Neuronal stem cell (in vitro differentiated cells): ENCODE data around the gene ALKBH5.

Experiments used
- DNase-seq: peaks from one replicate; pipeline ENCODE4 v3.0.0-alpha.2; 2013; ENCODE audit warnings: low spot score
- H2AFZ ChIP-seq: one replicate; pipeline ENCODE4 v1.6.1; 2013; ENCODE audit warnings: mild to moderate bottlenecking, low read length, inconsistent platforms
- H2AK5ac ChIP-seq: 2 replicates; pipeline ENCODE4 v1.6.1; 2013; ENCODE audit warnings: low read depth, mild to moderate bottlenecking, inconsistent platforms, low read length, moderate library complexity, mixed read lengths
- H2BK120ac ChIP-seq: 2 replicates; pipeline ENCODE4 v1.6.1; 2013; ENCODE audit warnings: low read depth, mild to moderate bottlenecking, inconsistent platforms, low read length, moderate library complexity, mixed read lengths
- H2BK12ac ChIP-seq: one replicate; pipeline ENCODE4 v1.6.1; 2013; ENCODE audit warnings: low read length, inconsistent platforms
- H2BK15ac ChIP-seq: 2 replicates; pipeline ENCODE4 v1.6.1; 2013; ENCODE audit warnings: mild to moderate bottlenecking, low read length, inconsistent platforms, mixed read lengths
- H2BK5ac ChIP-seq: one replicate; pipeline ENCODE4 v1.6.1; 2013; ENCODE audit warnings: inconsistent platforms, mild to moderate bottlenecking, low read length, moderate library complexity
- H3K14ac ChIP-seq: one replicate; pipeline ENCODE4 v1.6.1; 2013; ENCODE audit warnings: low read length, inconsistent platforms
- H3K18ac ChIP-seq: 2 replicates; pipeline ENCODE4 v1.6.1; 2013; ENCODE audit warnings: low read length, inconsistent platforms
- H3K23ac ChIP-seq: 2 replicates; pipeline ENCODE4 v1.6.1; 2013; ENCODE audit warnings: low read depth, mild to moderate bottlenecking, mixed read lengths, low read length, inconsistent platforms; ENCODE audit not compliant: poor library complexity
- H3K27ac ChIP-seq: replicated peaks from 3 replicates; pipeline ENCODE4 v1.5.1; 2013; ENCODE audit warnings: low read length, inconsistent platforms
- H3K27me3 ChIP-seq, 3 experiments: 2 replicates each; pipeline ENCODE4 v1.6.1; 2013; ENCODE audit warnings: low read length in 3 of 3, mild to moderate bottlenecking in 2 of 3, inconsistent platforms in 1 of 3, low read depth in 1 of 3, mixed read lengths in 1 of 3, moderate library complexity in 1 of 3; ENCODE audit not compliant: control insufficient read depth in 3 of 3, insufficient read depth in 3 of 3
- H3K36me3 ChIP-seq, 2 donors: replicated peaks in 1 of 2; 2 replicates each; pipeline ENCODE4 v1.6.1; 2013; ENCODE audit warnings: low read length in 2 of 2; ENCODE audit not compliant: control insufficient read depth in 2 of 2, insufficient read depth in 2 of 2
- H3K4ac ChIP-seq: 2 replicates; pipeline ENCODE4 v1.6.1; 2013; ENCODE audit warnings: inconsistent platforms, mild to moderate bottlenecking, low read length, moderate library complexity
- H3K4me1 ChIP-seq, 2 donors: 1 replicate in 1 of 2; 2 replicates in 1 of 2; pipeline ENCODE4 v1.6.1; 2013; ENCODE audit warnings: low read length in 2 of 2, low read depth in 1 of 2; ENCODE audit not compliant: control insufficient read depth in 2 of 2, insufficient read depth in 1 of 2
- H3K4me2 ChIP-seq: one replicate; pipeline ENCODE4 v1.6.1; 2013; ENCODE audit warnings: mild to moderate bottlenecking, low read length, inconsistent platforms; ENCODE audit not compliant: insufficient read depth, poor library complexity, severe bottlenecking
- H3K4me3 ChIP-seq, 2 donors: 2 replicates each; pipeline ENCODE4 v1.5.1; 2013; ENCODE audit warnings: low read length in 2 of 2, mild to moderate bottlenecking in 2 of 2, inconsistent platforms in 1 of 2, moderate library complexity in 1 of 2
- H3K79me1 ChIP-seq: one replicate; pipeline ENCODE4 v1.6.1; 2013; ENCODE audit warnings: low read depth, mild to moderate bottlenecking, inconsistent platforms, low read length, moderate library complexity
- H3K9ac ChIP-seq: one replicate; pipeline ENCODE4 v1.6.1; 2013; ENCODE audit warnings: mild to moderate bottlenecking, low read depth, low read length, inconsistent platforms; ENCODE audit not compliant: poor library complexity
- H3K9me3 ChIP-seq, 2 donors: replicated peaks in 1 of 2; 2 replicates each; pipeline versions ENCODE3 to v1.6.1; 2013; ENCODE audit warnings: low read length in 2 of 2, mild to moderate bottlenecking in 2 of 2, inconsistent platforms in 1 of 2, low read depth in 1 of 2, mixed read lengths in 1 of 2, moderate library complexity in 1 of 2; ENCODE audit not compliant: control insufficient read depth in 2 of 2, insufficient read depth in 1 of 2
- H4K8ac ChIP-seq: one replicate; pipeline ENCODE4 v1.6.1; 2013; ENCODE audit warnings: low read depth, mild to moderate bottlenecking, inconsistent platforms, low read length, moderate library complexity
- H4K91ac ChIP-seq: one replicate; pipeline ENCODE4 v1.6.1; 2013; ENCODE audit warnings: low read length, low read depth, mild to moderate bottlenecking, inconsistent platforms; ENCODE audit not compliant: poor library complexity
- WGBS, 2 donors: extraction: QIAGEN DNeasy Blood & Tissue Kit; methylation state at CpG; one replicate each; pipeline ENCODE4 v1.1.7; 2013; ENCODE audit warnings: missing lambda C conversion rate in 2 of 2, mixed read lengths in 1 of 2; ENCODE audit not compliant: insufficient read length in 2 of 2, insufficient replicate concordance in 1 of 2; ENCODE audit errors: extremely low coverage in 2 of 2; 5-methylcytosine and 5-hydroxymethylcytosine counted together

ALKBH5 gene

DNA sequence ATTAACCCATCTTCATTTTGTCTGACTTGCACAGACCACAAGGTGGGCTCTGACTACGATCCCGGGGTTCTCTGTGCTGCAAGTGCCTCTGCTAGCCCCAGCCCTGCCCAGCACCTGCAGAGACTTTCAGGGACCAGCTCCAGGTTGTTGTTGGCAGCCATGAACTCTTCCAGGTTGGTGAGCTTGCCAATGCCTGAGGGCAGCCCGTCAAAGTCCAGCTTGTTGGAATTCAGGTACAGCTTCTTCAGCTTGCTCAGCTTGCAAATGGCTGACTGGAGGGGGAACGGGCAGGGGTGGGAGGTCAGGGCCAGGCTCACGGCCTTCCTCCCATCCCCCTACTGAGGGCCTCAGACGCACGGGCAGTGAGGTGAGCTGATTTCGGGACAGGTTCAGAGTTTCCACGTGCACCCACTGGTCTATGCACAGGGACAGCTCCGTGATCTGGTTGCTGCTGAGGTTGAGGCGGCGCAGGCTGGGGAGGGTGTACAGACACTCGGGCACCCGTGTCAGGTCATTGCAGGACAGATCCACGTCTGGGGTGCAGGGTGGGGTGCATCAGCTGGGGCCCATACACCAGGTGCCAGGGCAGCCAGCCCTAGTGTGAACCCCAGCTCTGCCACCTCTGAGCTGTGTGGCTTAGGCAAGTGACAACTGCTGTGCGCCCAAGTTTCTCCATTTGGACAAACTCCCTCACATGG, 69.7 kb downstream of the ALKBH5 start:
- Histone ChIP-seq H2BK15ac (no peak overlapping the region), H3K27me3 (no peaks in the 10 kb centered on the region), H2BK12ac (no peak overlapping the region), H4K91ac (no peak overlapping the region), H3K9me3 (no peaks in the 10 kb centered on the region), H3K27ac (no peak overlapping the region), H3K4me1 (peaks cover 5 to 6% of the 10 kb centered on the region in 2 donors), H3K23ac (peak overlapping the region; percentile 43), H3K4me3 (no peak overlapping the region), H3K14ac (no peak overlapping the region), H3K79me1 (peaks cover 22% of the 10 kb centered on the region), H3K4me2 (no peak overlapping the region), H2AK5ac (no peak overlapping the region), H3K9ac (peak overlapping the region; percentile 63), H3K36me3 (peaks cover 64 to 79% of the 10 kb centered on the region in 2 donors), H2AFZ (no peak overlapping the region), H2BK120ac (no peak overlapping the region), H3K4ac (no peak overlapping the region), H3K18ac (no peak overlapping the region), H2BK5ac (peak overlapping the region; percentile 39), H4K8ac (no peak overlapping the region)
- WGBS, 2 donors, result no CpG with 5 or more reads among the region's 16 CpGs
- DNase-seq, result no peak

- H3K79me1 ChIP-seq, result peaks cover 23% of the 10 kb centered on the region
- no peak overlapping the region for H2BK120ac ChIP-seq
- no peak overlapping the region for H4K91ac ChIP-seq
- peaks cover 62 to 71% of the 10 kb centered on the region in 2 donors for H3K36me3 ChIP-seq
- no peak overlapping the region for H3K4ac ChIP-seq
- H3K18ac ChIP-seq, result peak overlapping the region; percentile 17
- WGBS, 2 donors, result no CpG with 5 or more reads among the region's 27 CpGs
- H2BK5ac ChIP-seq, result peak overlapping the region; percentile 39
- no peak for DNase-seq
- no peaks in the 10 kb centered on the region for H3K9me3 ChIP-seq
- H3K9ac ChIP-seq, result no peak overlapping the region
- no peak overlapping the region for H2AK5ac ChIP-seq
- H3K4me1 ChIP-seq, result peaks cover 5 to 8% of the 10 kb centered on the region in 2 donors
- H2BK12ac ChIP-seq, result no peak overlapping the region
- peak overlapping the region; percentile 21 for H3K14ac ChIP-seq
- H3K27me3 ChIP-seq, result no peaks in the 10 kb centered on the region
- no peak overlapping the region for H3K4me2 ChIP-seq
- H3K23ac ChIP-seq, result peak overlapping the region; percentile 65
- no peak overlapping the region for H2AFZ ChIP-seq
- no peak overlapping the region for H2BK15ac ChIP-seq
- H3K27ac ChIP-seq, result no peak overlapping the region
- peak overlapping the region; percentile 65 for H4K8ac ChIP-seq
- no peak overlapping the region for H3K4me3 ChIP-seq
Measured at GRCh38 chr17:18253947-18254821, 70.6 kb downstream of the ALKBH5 start.

GRCh38 chr17:18254888-18255649, 71.4 kb downstream of the ALKBH5 start:
- Histone ChIP-seq H4K8ac (peak overlapping the region; percentile 65), H2BK15ac (no peak overlapping the region), H3K9ac (no peak overlapping the region), H3K27ac (no peak overlapping the region), H2BK120ac (no peak overlapping the region), H4K91ac (no peak overlapping the region), H2BK5ac (no peak overlapping the region), H2AK5ac (no peak overlapping the region), H3K14ac (no peak overlapping the region), H3K4me1 (peaks cover 5 to 11% of the 10 kb centered on the region in 2 donors), H2AFZ (no peak overlapping the region), H3K36me3 (peaks cover 58 to 67% of the 10 kb centered on the region in 2 donors), H3K4me3 (no peak overlapping the region), H3K79me1 (peaks cover 23% of the 10 kb centered on the region), H3K18ac (peak overlapping the region; percentile 17), H3K4ac (no peak overlapping the region), H3K27me3 (no peaks in the 10 kb centered on the region), H3K4me2 (no peak overlapping the region), H3K23ac (peak overlapping the region; percentile 65), H2BK12ac (no peak overlapping the region), H3K9me3 (no peaks in the 10 kb centered on the region)
- DNase-seq, result no peak
- WGBS, 2 donors, result no CpG with 5 or more reads among the region's 8 CpGs
